Gastroesophageal sphincter (tissue), 4 donors: Measurements from ENCODE around the gene FGF1. TPM values are rescaled to one million over a fixed set of nuclear protein-coding genes. Genes with fewer than 3 reads are reported as not detected.

Experiments
- ATAC-seq: fragments of 150-250 bp; one replicate; pipeline ENCODE4 v1.9.1; 2016; ENCODE audit warnings: mild to moderate bottlenecking, moderate library complexity
- H3K27ac ChIP-seq, 4 donors: fragments of 200-600 bp; sonication (generic) in 3 of 4; 1 replicate in 3 of 4; 2 replicates in 1 of 4; pipeline ENCODE4 v1.5.1; 2016 to 2019
- H3K27me3 ChIP-seq: fragments of 200-600 bp; sonication (generic); one replicate; pipeline ENCODE4 v1.5.1; 2019
- H3K36me3 ChIP-seq, 2 donors: fragments of 200-600 bp; sonication (generic); one replicate each; pipeline ENCODE4 v1.5.1; 2019; ENCODE audit warnings: control low read depth in 1 of 2
- H3K4me1 ChIP-seq, 3 donors: fragments of 200-600 bp; sonication (generic); 1 replicate in 2 of 3; 2 replicates in 1 of 3; pipeline ENCODE4 v1.5.1; 2016 to 2019; ENCODE audit warnings: control low read depth in 2 of 3
- H3K4me3 ChIP-seq, 2 donors: fragments of 200-600 bp; sonication (generic); one replicate each; pipeline ENCODE4 v1.5.1; 2019; ENCODE audit warnings: mild to moderate bottlenecking in 1 of 2, moderate library complexity in 1 of 2
- H3K9me3 ChIP-seq, 3 donors: fragments of 200-600 bp; sonication (generic); one replicate each; pipeline ENCODE4 v1.5.1; 2017 to 2019; ENCODE audit warnings: control low read depth in 2 of 3
- CTCF ChIP-seq, 4 experiments: fragments of 200-600 bp in 2 of 4; fragments of 450-650 bp in 2 of 4; sonication (generic) in 1 of 4; IDR thresholded peaks; one replicate each; pipeline ENCODE4 v1.5.1; 2017 to 2019; ENCODE audit warnings: antibody characterized with exemption in 4 of 4, mild to moderate bottlenecking in 2 of 4, moderate library complexity in 2 of 4
- EP300 ChIP-seq: sonication (generic); formaldehyde crosslinking; IDR thresholded peaks from one replicate; pipeline ENCODE4 v1.6.1; 2017; ENCODE audit warnings: antibody characterized with exemption, mild to moderate bottlenecking
- POLR2A ChIP-seq, 2 donors: fragments of 450-650 bp; IDR thresholded peaks; one replicate each; pipeline ENCODE4 v1.6.1; 2017; ENCODE audit warnings: antibody characterized with exemption in 2 of 2, mild to moderate bottlenecking in 2 of 2, moderate library complexity in 1 of 2
- POLR2AphosphoS5 ChIP-seq: sonication (generic); formaldehyde crosslinking; IDR thresholded peaks from one replicate; pipeline ENCODE4 v1.6.1; 2017; ENCODE audit warnings: antibody characterized with exemption
- WGBS, 2 donors: methylation state at CpG; one replicate each; pipeline ENCODE4 v1.1.5; 2018; ENCODE audit warnings: low coverage in 1 of 2; 5-methylcytosine and 5-hydroxymethylcytosine counted together
- total RNA-seq, 4 donors: library from RNA; depleted of rRNA; stranded (reverse); fragments of >200 nt; gene quantifications; one replicate each; pipeline ENCODE4 v1.1.0, GENCODE V29; 2016

Gene FGF1
- total RNA-seq, 4 donors from 2014 or later: 0.16 to 4.2 (median 2.9) TPM

- Histone ChIP-seq H3K27me3 (no peaks in the 10 kb centered on the region), H3K9me3 (no peaks in the 10 kb centered on the region), H3K36me3 (no peaks in the 10 kb centered on the region), H3K4me1 (peaks cover 0 to 48% (median 12%) of the 10 kb centered on the region in 3 donors), H3K4me3 (no peak overlapping the region), H3K27ac (peak overlapping the region in 1 of 4 donors; percentile 41)
- WGBS, 2 donors: 89 to 92% methylated on average over 9 of the region's 9 CpGs
- TF ChIP-seq POLR2A (IDR thresholded peaks at IDR 0.05): no peak
- TF ChIP-seq CTCF (IDR thresholded peaks at IDR 0.05): no peak
- no peak for TF ChIP-seq POLR2AphosphoS5
- no peak for TF ChIP-seq EP300
- no peak for ATAC-seq
Observed at GRCh38 chr5:142547445-142548380, 138.2 kb downstream of the FGF1 start.

- Histone ChIP-seq H3K4me3 (no peak overlapping the region), H3K27me3 (no peaks in the 10 kb centered on the region), H3K36me3 (no peaks in the 10 kb centered on the region), H3K27ac (peak overlapping the region in 1 of 4 donors; percentile 36), H3K4me1 (peaks cover 3 to 58% (median 18%) of the 10 kb centered on the region in 3 donors), H3K9me3 (no peaks in the 10 kb centered on the region)
- 67 to 75% methylated on average over 1 to 3 of the region's 3 CpGs for WGBS, 2 donors
- no peak for TF ChIP-seq CTCF (IDR thresholded peaks at IDR 0.05)
- no peak for TF ChIP-seq POLR2A (IDR thresholded peaks at IDR 0.05)
- TF ChIP-seq POLR2AphosphoS5: no peak
- no peak for TF ChIP-seq EP300
- ATAC-seq: no peak
Observed at GRCh38 chr5:142545650-142546322, 140.1 kb downstream of the FGF1 start.

- H3K36me3 ChIP-seq: no peaks in the 10 kb centered on the region
- H3K4me3 ChIP-seq: no peak overlapping the region
- H3K27me3 ChIP-seq: no peaks in the 10 kb centered on the region
- ATAC-seq: no peak
- no peak for TF ChIP-seq POLR2AphosphoS5
- TF ChIP-seq POLR2A (IDR thresholded peaks at IDR 0.05): no peak
- no peak for TF ChIP-seq CTCF (IDR thresholded peaks at IDR 0.05)
- no peak for TF ChIP-seq EP300
- 100% methylated on average over 1 to 3 of the region's 3 CpGs for WGBS, 2 donors
- H3K27ac ChIP-seq: peak overlapping the region in 2 of 4 donors; percentile 23 to 59
- no peaks in the 10 kb centered on the region for H3K9me3 ChIP-seq
- H3K4me1 ChIP-seq: peaks cover 3 to 63% (median 18%) of the 10 kb centered on the region in 3 donors
Observed at GRCh38 chr5:142544946-142545649, 140.8 kb downstream of the FGF1 start.

- WGBS, 2 donors: 74 to 89% methylated on average over 3 to 8 of the region's 8 CpGs
- Histone ChIP-seq H3K36me3 (no peaks in the 10 kb centered on the region), H3K27ac (peak overlapping the region in 3 of 4 donors; percentile 46 to 72 (median 59)), H3K27me3 (no peaks in the 10 kb centered on the region), H3K9me3 (no peaks in the 10 kb centered on the region), H3K4me3 (no peak overlapping the region), H3K4me1 (peaks cover 3 to 61% (median 18%) of the 10 kb centered on the region in 3 donors)
- ATAC-seq: no peak
- TF ChIP-seq POLR2AphosphoS5: no peak
- no peak for TF ChIP-seq CTCF (IDR thresholded peaks at IDR 0.05)
- TF ChIP-seq EP300: no peak
- TF ChIP-seq POLR2A (IDR thresholded peaks at IDR 0.05): no peak
Observed at GRCh38 chr5:142544071-142544753, 141.7 kb downstream of the FGF1 start.
